ENCODE measurements around the gene ALDH4A1. TPM values are rescaled to one million over a fixed set of nuclear protein-coding genes. Genes with fewer than 3 reads are reported as not detected.

ALDH4A1 gene
- total RNA-seq, 1 donor from 2014 or later: 18.8 TPM

- H3K27me3 ChIP-seq (ENCODE audit: control insufficient read depth, insufficient read depth, low read length): no peaks in the 10 kb centered on the region
- no peak for TF ChIP-seq CTCF (IDR thresholded peaks at IDR 0.05; ENCODE audit: insufficient read depth, low read length, poor library complexity, severe bottlenecking)
- no peak for DNase-seq (ENCODE audit: low read depth)
- H3K36me3 ChIP-seq (ENCODE audit: control insufficient read depth, insufficient read depth, low read length): no peaks in the 10 kb centered on the region
- H3K4me3 ChIP-seq (ENCODE audit: low read depth, low read length): no peak overlapping the region
Observed at GRCh38 chr1:18922319-18922726, 20.0 kb upstream of the ALDH4A1 start.

GRCh38 chr1:18921516-18922251 is 19.3 kb upstream of the ALDH4A1 start:
- no peak for TF ChIP-seq CTCF (IDR thresholded peaks at IDR 0.05; ENCODE audit: insufficient read depth, low read length, poor library complexity, severe bottlenecking)
- DNase-seq (ENCODE audit: low read depth): no peak
- H3K27me3 ChIP-seq (ENCODE audit: control insufficient read depth, insufficient read depth, low read length): no peaks in the 10 kb centered on the region
- no peak overlapping the region for H3K4me3 ChIP-seq (ENCODE audit: low read depth, low read length)
- no peaks in the 10 kb centered on the region for H3K36me3 ChIP-seq (ENCODE audit: control insufficient read depth, insufficient read depth, low read length)

- no peaks in the 10 kb centered on the region for H3K36me3 ChIP-seq (ENCODE audit: control insufficient read depth, insufficient read depth, low read length)
Observed at GRCh38 chr1:18920931-18921330, 18.6 kb upstream of the ALDH4A1 start.

GRCh38 chr1:18919956-18920355 is 17.6 kb upstream of the ALDH4A1 start:
- no peak for DNase-seq (ENCODE audit: low read depth)
- Histone ChIP-seq H3K36me3 (ENCODE audit: control insufficient read depth, insufficient read depth, low read length) (no peaks in the 10 kb centered on the region), H3K27me3 (ENCODE audit: control insufficient read depth, insufficient read depth, low read length) (no peaks in the 10 kb centered on the region), H3K4me3 (ENCODE audit: low read depth, low read length) (no peak overlapping the region)
- no peak for TF ChIP-seq CTCF (IDR thresholded peaks at IDR 0.05; ENCODE audit: insufficient read depth, low read length, poor library complexity, severe bottlenecking)

More at GRCh38 chr1:18920931-18921330, 18.6 kb upstream of the ALDH4A1 start:
- no peak overlapping the region for H3K4me3 ChIP-seq (ENCODE audit: low read depth, low read length)
- TF ChIP-seq CTCF (IDR thresholded peaks at IDR 0.05; ENCODE audit: insufficient read depth, low read length, poor library complexity, severe bottlenecking): no peak
- no peak for DNase-seq (ENCODE audit: low read depth)
- H3K27me3 ChIP-seq (ENCODE audit: control insufficient read depth, insufficient read depth, low read length): no peaks in the 10 kb centered on the region

- H3K36me3 ChIP-seq (ENCODE audit: control insufficient read depth, insufficient read depth, low read length): no peaks in the 10 kb centered on the region
- DNase-seq (ENCODE audit: low read depth): no peak
- TF ChIP-seq CTCF (IDR thresholded peaks at IDR 0.05; ENCODE audit: insufficient read depth, low read length, poor library complexity, severe bottlenecking): no peak
- H3K27me3 ChIP-seq (ENCODE audit: control insufficient read depth, insufficient read depth, low read length): no peaks in the 10 kb centered on the region
- no peak overlapping the region for H3K4me3 ChIP-seq (ENCODE audit: low read depth, low read length)
Observed at GRCh38 chr1:18919197-18919905, 17.0 kb upstream of the ALDH4A1 start.
